Aorta (tissue), 5 donors: ENCODE measurements around the gene TBC1D22A. TPM values are rescaled to one million over a fixed set of nuclear protein-coding genes. Genes with fewer than 3 reads are reported as not detected.

ENCODE experiments used
- ATAC-seq: fragments of 200-7000 bp; cut with Tn5 transposase; one replicate; pipeline ENCODE4 v1.9.1; 2022; ENCODE audit warnings: moderate library complexity; ENCODE audit not compliant: low FRiP score
- DNase-seq, 2 donors: peaks; one replicate each; pipeline ENCODE4 v3.0.0-alpha.2; 2020
- H3K27ac ChIP-seq, 2 donors: one replicate each; pipeline ENCODE4 v1.5.1; 2013; ENCODE audit warnings: low read length in 2 of 2, mild to moderate bottlenecking in 2 of 2, moderate library complexity in 2 of 2, control low read depth in 1 of 2, inconsistent platforms in 1 of 2, low read depth in 1 of 2
- H3K27me3 ChIP-seq, 2 donors: one replicate each; pipeline ENCODE4 v1.6.1; 2013; ENCODE audit warnings: control low read depth in 1 of 2, low read length in 1 of 2, mild to moderate bottlenecking in 1 of 2, moderate library complexity in 1 of 2; ENCODE audit not compliant: insufficient read depth in 2 of 2, control insufficient read depth in 1 of 2
- H3K36me3 ChIP-seq, 2 donors: one replicate each; pipeline ENCODE4 v1.6.1; 2013; ENCODE audit warnings: control low read depth in 1 of 2, low read length in 1 of 2, mild to moderate bottlenecking in 1 of 2; ENCODE audit not compliant: insufficient read depth in 2 of 2, control insufficient read depth in 1 of 2
- H3K4me1 ChIP-seq, 2 donors: one replicate each; pipeline ENCODE4 v1.6.1; 2013; ENCODE audit warnings: low read length in 2 of 2, control low read depth in 1 of 2, mild to moderate bottlenecking in 1 of 2, moderate library complexity in 1 of 2; ENCODE audit not compliant: insufficient read depth in 2 of 2, control insufficient read depth in 1 of 2
- H3K4me3 ChIP-seq, 2 donors: one replicate each; pipeline ENCODE4 v1.5.1; 2013; ENCODE audit warnings: low read length in 2 of 2, control low read depth in 1 of 2, mild to moderate bottlenecking in 1 of 2
- H3K9me3 ChIP-seq: one replicate; pipeline ENCODE4 v1.6.1; 2013; ENCODE audit warnings: mild to moderate bottlenecking, low read length; ENCODE audit not compliant: control insufficient read depth
- WGBS, 2 donors: extraction: QIAGEN DNeasy Blood & Tissue Kit; methylation state at CpG; one replicate each; pipeline ENCODE4 v1.1.7; 2013; 5-methylcytosine and 5-hydroxymethylcytosine counted together
- intact Hi-C, 2 donors: fragments of 100-400 bp; cut with DNase I; formaldehyde crosslinking; loops; one replicate each; pipeline versions ENCODE4 v1.14.2 to v1.15.0; 2022
- polyA plus RNA-seq, 2 donors: library from polyadenylated mRNA; stranded (reverse); fragments of 200-250 nt; gene quantifications; one replicate each; pipeline ENCODE4 v1.2.3, GENCODE V29; 2013
- total RNA-seq, 2 donors: library from RNA; stranded (reverse); fragmentation: NEBNext Ultra II Directional; extraction: Animal tissue kit (Norgen Biotek cat#: 25700); gene quantifications; one replicate each; pipeline ENCODE4 v1.2.1, GENCODE V29; 2021
- donor health status: healthy with polysubstance abuse.
- donor health status: Bipolar disorder and iron deficiency.
- donor health status: DM: no; HTN: no; CAD: no.
- donor health status: DM: no; HTN: no; CAD: no.
- donor health status: DM: yes; HTN: yes; CAD: no.

Gene TBC1D22A
- total and polyA plus RNA-seq, 4 donors, result 10.8 to 37.1 (median 17.9) TPM

DNA sequence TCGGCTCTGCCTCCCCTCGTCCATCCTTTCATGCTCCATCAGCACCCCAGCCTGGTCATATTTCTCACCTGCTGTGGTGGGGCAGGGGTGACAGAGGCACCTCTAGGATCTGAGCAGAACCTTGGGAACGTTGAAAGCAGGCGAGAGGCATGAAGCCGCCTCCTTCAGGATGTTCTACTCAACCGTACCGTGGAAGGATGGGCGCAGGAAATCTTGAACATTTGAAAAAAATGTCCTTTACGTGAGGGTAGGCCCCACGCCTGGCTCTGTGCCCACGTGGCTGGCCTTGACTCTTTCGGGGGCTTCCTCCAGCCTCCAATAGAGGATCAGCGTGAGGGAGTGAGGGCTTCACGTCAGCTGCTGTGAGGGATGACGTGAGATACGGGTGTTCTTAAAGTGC is 90.7 kb downstream of the TBC1D22A start:
- no peak overlapping the region for H3K27ac ChIP-seq
- WGBS, 2 donors, result 92 to 94% methylated on average over 16 of the region's 16 CpGs

DNA sequence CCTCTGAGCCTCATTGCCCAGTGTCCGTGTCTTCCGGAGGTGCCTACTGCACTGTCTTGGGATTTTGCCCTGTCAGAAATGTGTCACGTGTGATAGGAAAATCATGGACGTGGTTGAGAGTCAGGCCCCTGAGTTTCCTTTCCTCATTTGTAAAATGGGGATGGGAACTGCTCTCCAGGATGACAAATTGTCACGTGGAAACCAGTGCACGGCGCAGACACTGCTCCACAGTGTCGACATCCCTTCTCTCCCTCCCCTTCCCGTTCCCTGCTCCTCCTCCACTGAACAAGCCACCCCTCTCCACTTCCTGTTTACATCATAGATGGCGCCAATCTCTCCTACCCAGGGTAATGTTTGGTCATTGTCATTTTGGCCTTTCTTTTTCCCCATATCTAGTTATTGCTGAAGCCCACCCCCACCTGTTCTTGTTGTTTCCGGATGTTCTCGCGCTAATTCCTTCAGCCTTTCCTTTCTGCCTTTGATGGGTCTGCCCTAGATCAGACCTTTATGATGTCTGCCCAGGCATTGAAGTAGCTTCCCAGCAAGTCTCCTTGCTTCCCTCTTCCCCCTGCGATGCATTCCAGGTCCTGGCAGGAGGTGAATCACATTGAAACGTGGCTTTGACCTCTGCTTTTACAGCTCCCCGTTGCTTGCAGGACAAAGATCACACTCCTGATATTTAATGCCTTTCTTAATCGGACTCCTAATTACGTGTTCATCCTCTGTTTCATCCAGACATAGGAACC is 91.8 kb downstream of the TBC1D22A start:
- DNase-seq (peak in 1 of 2 donors; percentile 87), ATAC-seq (peak; percentile 72)
- H3K4me3 ChIP-seq, result no peak overlapping the region
- no peaks in the 10 kb centered on the region for H3K9me3 ChIP-seq
- no peak overlapping the region for H3K27ac ChIP-seq
- no peaks in the 10 kb centered on the region for H3K36me3 ChIP-seq
- 78 to 87% methylated on average over 18 of the region's 18 CpGs for WGBS, 2 donors
- no peaks in the 10 kb centered on the region for H3K4me1 ChIP-seq
- intact Hi-C loops, result no loop called here
- H3K27me3 ChIP-seq, result no peaks in the 10 kb centered on the region

More for the DNA sequence above, 90.7 kb downstream of the TBC1D22A start:
- Histone ChIP-seq H3K36me3 (no peaks in the 10 kb centered on the region), H3K4me3 (no peak overlapping the region), H3K4me1 (no peaks in the 10 kb centered on the region), H3K9me3 (no peaks in the 10 kb centered on the region), H3K27me3 (no peaks in the 10 kb centered on the region)
- intact Hi-C loops, result no loop called here
- ATAC-seq (no peak), DNase-seq (no peak)

DNA sequence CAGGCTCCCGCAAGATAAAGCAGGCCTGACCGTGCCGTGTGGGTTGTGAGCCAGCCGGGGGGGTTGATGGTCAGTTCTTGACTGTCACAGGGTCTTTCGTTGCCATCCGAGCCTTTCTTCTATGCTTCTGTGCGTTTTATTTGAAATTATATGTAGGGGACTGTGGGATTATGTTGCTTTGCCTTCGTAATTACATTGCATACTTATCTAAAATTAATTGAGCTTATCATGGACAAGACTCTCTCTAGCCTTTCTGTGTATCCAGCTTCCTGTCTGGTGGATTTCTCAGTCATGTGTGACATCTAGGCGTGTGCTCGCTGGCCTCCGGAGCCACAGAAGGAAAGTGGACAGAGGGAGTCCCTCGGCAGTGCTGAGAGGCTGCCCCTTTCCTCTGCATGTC is 93.2 kb downstream of the TBC1D22A start:
- ATAC-seq (no peak), DNase-seq (no peak)
- WGBS, 2 donors, result 88 to 89% methylated on average over 12 of the region's 12 CpGs
- intact Hi-C loops, result no loop called here
- Histone ChIP-seq H3K4me1 (no peaks in the 10 kb centered on the region), H3K9me3 (no peaks in the 10 kb centered on the region), H3K4me3 (no peak overlapping the region), H3K36me3 (no peaks in the 10 kb centered on the region), H3K27me3 (no peaks in the 10 kb centered on the region), H3K27ac (no peak overlapping the region)

DNA sequence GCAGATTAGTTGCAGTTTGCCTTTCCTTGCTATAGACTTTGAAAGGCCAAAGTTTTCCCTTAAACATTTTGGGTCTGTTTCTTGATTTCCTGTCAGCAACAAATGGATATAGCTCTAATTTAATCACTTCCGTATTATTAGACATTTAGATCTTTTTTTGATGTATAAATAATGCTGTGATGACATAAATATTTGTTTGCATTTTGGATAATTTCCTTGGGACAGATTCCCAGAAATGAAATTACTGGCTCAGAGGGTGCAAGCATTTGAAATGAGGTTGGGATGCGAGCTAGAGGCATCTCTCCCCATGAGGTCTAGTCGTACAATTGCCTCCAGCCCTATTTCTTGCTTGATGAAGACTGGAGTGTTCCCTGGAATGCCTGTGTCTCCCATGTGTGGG is 94.2 kb downstream of the TBC1D22A start:
- intact Hi-C loops, result no loop called here
- DNase-seq (no peak), ATAC-seq (no peak)
- WGBS, 2 donors, result 84 to 91% methylated on average over 3 of the region's 3 CpGs
- H3K27me3 ChIP-seq, result no peaks in the 10 kb centered on the region
- H3K4me1 ChIP-seq, result no peaks in the 10 kb centered on the region
- H3K27ac ChIP-seq, result no peak overlapping the region
- no peaks in the 10 kb centered on the region for H3K36me3 ChIP-seq
- no peak overlapping the region for H3K4me3 ChIP-seq
- no peaks in the 10 kb centered on the region for H3K9me3 ChIP-seq

DNA sequence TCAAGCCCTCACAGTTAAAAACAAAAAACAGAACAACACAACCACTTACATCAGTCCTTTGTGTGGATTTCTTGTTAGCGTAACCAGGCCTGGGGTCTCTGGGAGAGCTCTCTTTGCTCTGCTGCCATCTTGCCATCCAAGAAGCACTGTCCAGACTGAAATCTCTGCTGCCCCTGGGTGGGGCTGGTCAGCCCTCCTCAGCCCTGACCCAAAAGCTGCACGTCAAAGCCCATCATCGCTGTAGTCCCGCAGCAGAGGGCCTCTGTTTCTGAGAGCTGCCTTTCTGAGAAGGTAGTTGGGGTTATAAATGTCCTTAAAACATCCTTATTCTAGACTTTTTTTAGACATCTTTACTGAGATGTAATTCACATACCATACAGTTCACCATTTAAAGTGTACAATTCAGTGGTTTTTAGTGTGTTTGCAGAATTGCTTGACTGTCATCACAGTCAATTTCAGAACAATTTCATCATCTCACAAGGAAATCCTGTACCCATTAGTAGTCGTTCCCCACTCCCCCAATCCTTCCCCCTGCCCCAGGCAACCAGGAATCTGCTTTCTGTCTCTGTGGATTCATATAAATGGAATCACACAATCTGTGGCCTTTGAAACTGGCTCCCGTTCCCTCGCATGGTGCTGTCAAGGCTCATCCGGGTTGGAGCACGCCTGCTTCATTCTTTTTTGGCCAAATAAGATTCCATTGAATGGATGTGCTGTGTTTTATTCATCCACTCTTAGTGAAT is 94.9 kb downstream of the TBC1D22A start:
- H3K9me3 ChIP-seq, result no peaks in the 10 kb centered on the region
- 91 to 94% methylated on average over 9 of the region's 9 CpGs for WGBS, 2 donors
- ATAC-seq (no peak), DNase-seq (no peak)
- H3K27me3 ChIP-seq, result no peaks in the 10 kb centered on the region
- no peak overlapping the region for H3K4me3 ChIP-seq
- H3K27ac ChIP-seq, result no peak overlapping the region
- no peaks in the 10 kb centered on the region for H3K36me3 ChIP-seq
- intact Hi-C loops, result no loop called here
- H3K4me1 ChIP-seq, result no peaks in the 10 kb centered on the region

DNA sequence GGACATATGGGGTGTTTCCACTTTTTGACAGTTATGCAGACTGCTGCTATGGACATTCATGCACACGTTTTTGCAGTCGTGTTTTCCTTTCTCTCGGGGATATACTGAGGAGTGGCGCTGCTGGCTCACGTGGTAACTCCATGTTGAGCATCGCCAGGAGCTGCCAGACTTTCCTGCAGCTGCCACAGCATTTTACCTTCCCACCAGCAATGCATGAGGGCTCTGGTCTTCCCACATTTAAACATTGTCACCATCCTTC is 95.4 kb downstream of the TBC1D22A start:
- H3K4me3 ChIP-seq, result no peak overlapping the region
- intact Hi-C loops, result no loop called here
- no peaks in the 10 kb centered on the region for H3K36me3 ChIP-seq
- H3K27me3 ChIP-seq, result no peaks in the 10 kb centered on the region
- ATAC-seq, result no peak
- no peak for DNase-seq
- no peak overlapping the region for H3K27ac ChIP-seq
- H3K9me3 ChIP-seq, result no peaks in the 10 kb centered on the region
- WGBS, 2 donors, result 86 to 90% methylated on average over 6 of the region's 6 CpGs
- H3K4me1 ChIP-seq, result no peaks in the 10 kb centered on the region

DNA sequence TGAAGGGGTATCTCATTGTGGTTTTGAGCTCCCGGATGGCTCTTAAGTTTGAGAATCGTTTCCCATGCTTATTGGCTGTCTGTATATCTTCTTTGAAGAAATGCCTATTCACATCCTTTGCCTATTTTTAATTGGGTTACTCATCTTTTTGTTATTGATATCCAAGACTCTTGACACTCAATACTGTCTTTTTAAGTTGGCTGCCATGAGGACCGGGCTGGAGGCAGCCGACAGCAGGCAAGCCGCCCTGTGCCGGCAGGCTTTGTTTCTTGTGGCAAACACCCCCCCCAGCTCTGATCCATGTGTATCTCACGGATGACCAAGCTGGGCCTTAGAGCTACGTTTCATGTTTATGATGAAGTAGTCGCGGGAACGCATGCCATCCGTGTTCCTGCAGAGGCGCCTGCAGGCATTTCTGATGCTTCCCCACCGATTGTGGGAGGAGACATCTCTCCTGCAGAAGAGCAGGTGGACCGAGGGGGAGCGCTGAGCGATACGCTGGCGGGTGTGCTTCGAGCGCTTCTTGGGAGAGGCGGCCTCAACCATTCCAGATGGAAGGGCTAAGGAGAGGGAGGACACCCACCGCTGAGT is 95.8 kb downstream of the TBC1D22A start:
- intact Hi-C loops, result no loop called here
- no peaks in the 10 kb centered on the region for H3K4me1 ChIP-seq
- H3K4me3 ChIP-seq, result no peak overlapping the region
- no peaks in the 10 kb centered on the region for H3K27me3 ChIP-seq
- ATAC-seq (no peak), DNase-seq (no peak)
- WGBS, 2 donors, result 97% methylated on average over 23 of the region's 23 CpGs
- H3K36me3 ChIP-seq, result no peaks in the 10 kb centered on the region
- H3K27ac ChIP-seq, result no peak overlapping the region
- H3K9me3 ChIP-seq, result no peaks in the 10 kb centered on the region

DNA sequence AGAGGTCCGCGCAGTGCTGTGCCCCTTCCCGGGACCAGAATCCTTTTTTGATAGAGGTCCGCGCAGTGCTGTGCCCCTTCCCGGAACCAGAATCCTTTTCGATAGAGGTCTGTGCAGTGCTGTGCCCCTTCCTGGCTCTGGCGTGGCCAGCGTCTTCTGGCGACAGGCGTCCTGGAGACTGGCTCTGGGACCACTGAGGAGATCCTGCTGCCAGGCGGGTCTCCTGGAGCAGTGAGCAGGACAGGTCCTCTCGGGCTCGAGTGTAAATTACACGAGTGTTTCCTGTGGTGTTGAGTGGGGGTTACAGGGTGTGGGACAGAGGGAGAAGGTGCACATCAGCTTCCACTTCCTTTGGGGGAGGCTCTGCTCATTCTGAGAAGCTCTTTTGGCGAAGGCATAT is 98.1 kb downstream of the TBC1D22A start:
- Histone ChIP-seq H3K27me3 (no peaks in the 10 kb centered on the region), H3K4me1 (no peaks in the 10 kb centered on the region), H3K4me3 (no peak overlapping the region), H3K27ac (no peak overlapping the region), H3K9me3 (no peaks in the 10 kb centered on the region), H3K36me3 (no peaks in the 10 kb centered on the region)
- ATAC-seq (no peak), DNase-seq (no peak)
- WGBS, 2 donors, result 97 to 98% methylated on average over 16 of the region's 16 CpGs
- intact Hi-C loops, result no loop called here
